Right renal pelvis (tissue), 4 donors: ENCODE data around the gene RIMKLA. TPM values are rescaled to one million over a fixed set of nuclear protein-coding genes. Genes with fewer than 3 reads are reported as not detected.

ENCODE experiments used
- DNase-seq, 4 donors: peaks; one replicate each; pipeline ENCODE4 v3.0.0-alpha.2; 2013; ENCODE audit warnings: low read depth in 4 of 4, low spot score in 3 of 4, missing footprints in 1 of 4
- polyA plus RNA-seq, 4 donors: library from polyadenylated mRNA; unstranded; fragments of 120-200 nt; gene quantifications; one replicate each; pipeline ENCODE4 v1.2.1, GENCODE V29; 2013; ENCODE audit not compliant: insufficient read length in 4 of 4

Gene RIMKLA, protein sequence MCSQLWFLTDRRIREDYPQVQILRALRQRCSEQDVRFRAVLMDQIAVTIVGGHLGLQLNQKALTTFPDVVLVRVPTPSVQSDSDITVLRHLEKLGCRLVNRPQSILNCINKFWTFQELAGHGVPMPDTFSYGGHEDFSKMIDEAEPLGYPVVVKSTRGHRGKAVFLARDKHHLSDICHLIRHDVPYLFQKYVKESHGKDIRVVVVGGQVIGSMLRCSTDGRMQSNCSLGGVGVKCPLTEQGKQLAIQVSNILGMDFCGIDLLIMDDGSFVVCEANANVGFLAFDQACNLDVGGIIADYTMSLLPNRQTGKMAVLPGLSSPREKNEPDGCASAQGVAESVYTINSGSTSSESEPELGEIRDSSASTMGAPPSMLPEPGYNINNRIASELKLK
- under 1 TPM; 0.34 to 0.64 (median 0.42) TPM for polyA plus RNA-seq

DNA sequence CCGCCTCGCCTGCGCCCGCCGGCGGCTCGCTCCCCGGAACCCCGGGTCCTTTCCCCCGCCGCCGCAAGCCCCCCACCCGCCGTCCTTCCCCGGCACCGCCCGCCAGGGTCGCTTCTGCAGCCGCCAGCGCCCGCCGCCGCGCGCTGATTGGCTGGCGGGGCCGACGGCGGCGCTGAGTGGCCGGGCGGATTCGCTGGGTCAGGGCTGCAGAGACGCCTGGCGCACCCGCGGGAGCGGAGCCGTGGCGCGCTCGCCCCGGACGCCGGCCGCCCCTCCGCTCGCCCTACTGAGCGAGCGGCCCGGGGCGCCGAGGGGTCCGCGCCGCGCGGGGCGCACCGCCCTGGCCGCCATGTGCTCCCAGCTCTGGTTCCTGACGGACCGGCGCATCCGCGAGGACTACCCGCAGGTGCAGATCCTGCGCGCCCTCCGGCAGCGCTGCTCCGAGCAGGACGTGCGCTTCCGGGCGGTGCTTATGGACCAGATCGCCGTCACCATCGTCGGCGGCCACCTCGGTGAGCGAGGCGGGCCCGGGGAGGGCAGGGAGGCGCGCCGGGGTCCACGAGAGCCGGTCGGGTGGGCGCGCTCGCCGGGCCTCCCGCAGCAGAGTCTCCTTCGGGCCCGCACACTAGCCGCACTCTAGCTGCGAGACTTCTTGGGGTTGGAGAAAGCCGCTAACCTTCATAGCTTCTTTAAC, at the start of gene RIMKLA:
Gene RIMKLA, plus strand, starts transcription at position 207 of the 694 bp plus-strand sequence. Its CDS starts 143 bp downstream, at position 350.
- DNase-seq: peak in 3 of 4 donors; percentile 18 to 27 (median 24)

DNA sequence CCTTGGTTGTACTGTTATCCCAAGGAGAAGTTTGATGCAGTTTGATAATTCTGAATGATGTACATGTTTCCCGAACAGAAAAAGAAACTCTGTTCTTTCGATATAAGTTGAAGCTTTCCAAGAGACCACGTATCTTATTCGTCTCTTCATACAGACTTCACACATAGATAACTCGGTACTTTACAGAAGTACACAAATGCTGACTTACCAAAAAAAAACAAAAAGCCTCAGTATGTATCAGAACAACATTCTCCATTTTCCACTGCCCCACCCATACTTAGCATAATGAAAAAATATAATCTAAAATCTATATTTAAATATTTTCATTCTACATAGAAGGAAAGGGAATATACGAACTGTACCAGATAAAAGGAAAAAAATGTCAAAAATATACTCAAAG, 47.7 kb upstream of the RIMKLA start:
- no peak for DNase-seq

DNA sequence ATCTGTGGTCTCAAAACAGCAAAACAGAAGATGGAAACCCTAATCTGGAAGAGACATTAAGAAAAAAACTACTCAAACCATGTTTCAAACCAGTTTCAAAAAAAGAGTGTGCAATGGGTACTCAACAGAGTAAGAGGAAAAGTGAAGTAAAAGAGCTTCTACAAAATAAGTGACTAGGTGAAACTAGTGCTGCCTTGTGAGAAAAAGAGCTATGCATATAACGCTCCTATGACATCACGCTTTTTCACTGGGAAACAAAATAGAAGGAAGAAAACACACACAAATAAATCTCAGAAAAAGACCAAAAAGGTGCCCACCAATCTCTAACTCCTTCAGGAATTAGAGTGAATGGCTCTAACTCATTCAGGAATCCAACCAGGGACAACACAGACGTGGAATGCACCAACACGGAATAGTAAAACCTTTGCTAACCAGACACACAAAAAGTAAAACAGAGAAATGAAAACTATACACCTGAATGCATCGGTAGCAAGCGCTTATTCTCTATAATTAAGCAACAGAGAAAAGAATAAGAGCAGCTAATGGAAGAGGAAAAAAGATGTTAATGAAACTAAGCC, 46.8 kb upstream of the RIMKLA start:
- DNase-seq: no peak

DNA sequence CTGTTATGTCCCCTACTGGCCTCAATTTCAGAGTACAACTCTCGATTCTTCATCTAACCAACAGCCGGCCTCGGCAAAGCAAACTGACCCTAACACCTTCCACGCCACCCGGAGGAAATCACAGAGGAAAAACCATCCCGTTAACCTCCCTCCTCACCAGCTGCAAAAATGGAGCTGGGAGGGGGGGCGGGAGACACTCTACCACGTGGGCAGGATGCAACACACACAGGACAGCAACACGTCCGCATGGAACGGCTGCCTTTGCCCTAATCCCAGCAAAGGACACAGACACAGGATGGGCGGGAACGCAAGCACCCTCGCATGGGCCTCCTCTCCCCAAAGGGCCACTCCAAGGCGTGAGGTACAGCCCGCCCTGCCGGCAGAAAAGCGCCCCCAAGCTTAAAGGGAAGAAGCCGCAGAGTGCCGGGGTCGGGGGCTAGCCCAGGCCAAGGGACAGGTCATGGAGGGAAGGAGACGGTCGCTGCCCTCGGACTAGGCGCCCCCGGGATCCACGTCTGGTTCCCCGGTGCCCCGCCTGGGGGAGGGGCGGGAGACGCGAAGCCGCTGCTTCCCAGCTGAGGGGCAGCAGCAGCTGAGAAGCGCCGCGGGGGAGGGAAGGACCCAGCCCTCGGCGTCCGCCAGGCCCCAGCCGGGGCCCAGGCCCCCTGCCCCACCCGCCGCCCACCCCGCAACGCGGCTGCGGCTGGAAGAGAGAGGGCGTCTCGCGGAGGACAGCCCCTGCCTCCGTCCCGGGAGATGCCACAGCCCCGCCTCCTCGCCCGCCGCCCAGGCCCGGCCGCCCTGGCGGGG, 46.1 kb upstream of the RIMKLA start:
- DNase-seq: peak in 2 of 4 donors; percentile 29 to 36

DNA sequence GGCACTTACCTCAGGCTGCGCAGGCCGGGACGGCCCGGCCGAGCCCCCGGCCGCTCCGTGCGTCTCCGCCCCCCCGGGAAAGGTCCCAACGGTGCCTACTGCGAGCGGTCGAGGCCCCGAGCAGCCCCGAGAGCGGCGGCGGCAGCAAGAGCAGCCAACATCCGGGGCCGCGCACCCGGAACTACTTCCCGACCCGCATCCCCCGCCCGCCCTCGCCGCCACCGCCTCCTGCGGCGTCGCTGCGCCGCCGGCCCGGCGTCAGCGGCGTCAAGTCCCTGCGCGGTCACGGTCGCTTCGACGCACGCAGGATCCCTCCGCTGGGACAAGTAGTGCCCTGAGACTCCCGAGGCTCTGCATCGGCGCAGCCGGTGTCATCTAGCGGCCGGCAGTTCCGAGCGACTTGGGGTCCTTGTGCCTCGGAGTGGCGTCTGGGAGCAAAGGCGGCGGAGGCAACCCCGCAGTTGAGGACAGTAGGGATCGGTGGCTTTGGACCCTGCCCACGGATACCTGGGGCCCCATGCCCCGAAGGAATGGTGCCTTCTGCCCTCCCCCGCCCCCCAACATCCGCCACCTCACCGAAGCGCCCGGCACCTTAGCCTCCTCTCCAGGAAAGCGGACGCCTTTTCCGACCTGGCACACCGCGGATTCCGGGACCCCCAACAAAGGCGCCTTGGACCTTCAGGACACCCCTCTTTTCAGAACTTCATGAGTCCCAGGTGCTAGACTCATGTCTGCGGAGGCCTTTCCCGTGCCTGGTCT, 45.4 kb upstream of the RIMKLA start, which contains the start of gene FOXJ3:
Gene FOXJ3, minus strand, starts transcription at position 186 of the 759 bp plus-strand sequence. CDS start 24,142 bp downstream, outside the sequence.
- peak; percentile 94 to 97 (median 95) for DNase-seq

DNA sequence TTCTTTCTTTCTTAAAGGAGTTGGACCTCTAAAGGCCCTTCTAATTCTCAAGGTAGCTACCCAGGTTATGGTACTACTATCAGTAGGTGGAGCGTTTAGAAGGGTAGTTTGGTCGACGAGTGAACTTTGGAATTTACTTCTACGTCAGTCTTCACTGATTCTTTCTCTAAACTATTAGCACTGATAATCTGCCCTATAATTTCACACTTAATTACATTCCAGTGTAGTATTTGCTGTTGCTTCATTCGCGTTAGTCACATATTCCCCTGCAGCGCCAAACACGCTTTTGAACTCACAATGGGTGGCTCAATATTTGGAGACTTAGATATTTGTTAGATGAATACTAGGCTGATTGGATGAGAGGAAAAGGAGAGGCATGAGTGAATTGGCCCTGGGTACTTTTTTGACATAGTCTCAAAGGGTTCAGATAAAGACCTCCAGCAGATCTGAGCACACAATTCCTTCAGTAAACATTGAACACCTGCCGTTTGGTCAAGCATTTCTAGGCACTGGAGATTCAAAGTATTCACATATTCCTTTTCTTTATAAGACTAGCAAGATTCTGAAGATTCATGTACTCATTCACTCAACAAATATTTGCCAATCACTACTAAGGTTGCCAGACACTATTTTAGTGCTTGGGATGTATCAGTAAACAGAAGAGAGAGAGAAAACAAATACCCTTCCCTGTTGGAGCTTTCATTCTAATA, 44.6 kb upstream of the RIMKLA start:
- DNase-seq: peak in 1 of 4 donors; percentile 13

DNA sequence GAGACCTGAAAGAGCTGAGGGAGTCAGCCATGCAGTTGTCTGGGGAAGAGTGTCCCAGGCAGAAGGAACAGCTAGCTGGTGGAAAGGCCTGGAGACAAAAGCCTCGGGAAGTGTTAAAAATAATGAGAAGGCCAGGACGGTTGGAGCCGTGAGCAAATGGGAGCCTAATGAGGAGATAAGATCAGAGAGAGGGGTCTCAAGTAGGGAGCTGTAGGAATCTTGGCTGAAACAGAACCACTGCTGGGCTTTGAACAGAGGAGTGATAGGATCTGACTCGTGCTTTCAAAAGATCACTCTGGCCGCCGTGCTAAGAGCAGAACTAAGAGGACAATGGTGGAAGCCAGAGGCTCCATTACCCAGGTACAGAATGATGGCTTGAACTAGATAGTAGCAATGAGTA, 43.6 kb upstream of the RIMKLA start:
- DNase-seq: no peak

DNA sequence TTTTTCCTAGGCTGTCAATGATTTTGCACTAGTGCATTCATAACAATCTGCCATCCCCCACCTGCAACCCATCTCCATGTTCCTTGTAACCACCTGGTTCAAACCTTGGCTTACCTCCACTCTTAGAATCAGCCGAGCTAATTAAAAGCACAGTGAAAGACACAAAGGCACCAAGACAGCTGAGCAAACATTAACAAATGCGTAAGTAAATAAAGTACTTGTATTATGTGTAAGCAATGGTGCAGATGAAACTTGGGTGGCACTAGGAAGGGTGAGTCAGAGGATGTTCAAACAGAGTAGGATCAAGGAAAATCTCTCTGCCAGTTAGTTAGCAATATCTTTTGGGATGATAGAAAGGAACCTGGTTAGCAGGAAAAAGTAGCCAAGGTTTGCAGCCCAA, 40.5 kb upstream of the RIMKLA start:
- no peak for DNase-seq

DNA sequence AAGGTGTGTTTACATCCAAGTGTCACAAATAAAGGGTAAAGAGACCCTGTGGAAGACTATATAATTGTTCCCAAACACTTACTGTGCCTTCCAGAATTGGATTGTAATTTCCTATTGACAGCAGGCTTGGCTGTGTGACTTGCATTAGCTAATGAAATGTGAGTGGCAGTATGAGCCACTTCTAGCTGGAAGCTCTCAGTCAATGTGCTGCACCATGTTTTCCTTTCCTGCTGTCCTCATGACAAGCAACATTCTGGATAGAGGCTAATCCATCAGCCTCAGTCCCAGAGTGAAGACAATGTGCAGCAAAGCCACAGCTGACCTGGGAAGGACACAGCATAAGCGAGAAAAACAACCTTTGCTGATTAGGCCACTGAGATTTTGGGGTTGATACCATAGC, 39.7 kb upstream of the RIMKLA start:
- no peak for DNase-seq

DNA sequence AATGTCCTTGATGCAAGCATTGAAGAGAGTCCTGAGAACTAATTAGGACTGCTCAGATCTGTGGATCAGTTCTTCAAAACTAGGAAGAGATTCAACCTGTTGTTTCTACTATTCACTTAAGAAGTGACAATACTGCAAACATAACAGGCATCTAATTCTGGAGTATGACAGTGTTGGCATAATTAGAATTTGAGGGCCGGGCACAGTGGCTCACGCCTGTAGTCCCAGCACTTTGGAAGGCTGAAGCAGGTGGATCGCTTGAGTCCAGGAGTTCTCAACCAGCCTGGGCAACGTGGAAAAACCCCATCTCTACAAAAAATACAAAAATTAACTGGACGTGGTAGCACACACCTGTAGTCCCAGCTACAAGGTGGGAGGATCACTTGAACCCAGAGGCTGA, 37.5 kb upstream of the RIMKLA start:
- no peak for DNase-seq

DNA sequence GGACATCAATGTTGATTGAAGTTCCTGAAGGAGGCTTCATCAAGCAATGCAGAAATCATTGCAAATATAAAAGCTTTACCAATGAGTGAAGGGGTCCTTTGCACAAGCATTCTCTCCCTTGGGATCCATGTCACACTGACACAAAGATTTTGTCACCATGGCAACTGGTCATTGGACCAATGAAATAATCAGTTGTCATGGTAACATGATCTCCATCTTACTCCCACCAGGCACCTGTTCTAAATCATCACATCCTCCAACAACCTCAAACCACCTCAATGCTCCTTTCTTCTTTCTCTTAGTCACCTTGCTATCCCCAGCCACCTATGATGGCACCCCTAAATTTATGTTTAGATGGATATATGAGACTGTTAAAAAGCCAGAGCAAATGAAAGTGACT, 32.1 kb upstream of the RIMKLA start:
- DNase-seq: no peak

DNA sequence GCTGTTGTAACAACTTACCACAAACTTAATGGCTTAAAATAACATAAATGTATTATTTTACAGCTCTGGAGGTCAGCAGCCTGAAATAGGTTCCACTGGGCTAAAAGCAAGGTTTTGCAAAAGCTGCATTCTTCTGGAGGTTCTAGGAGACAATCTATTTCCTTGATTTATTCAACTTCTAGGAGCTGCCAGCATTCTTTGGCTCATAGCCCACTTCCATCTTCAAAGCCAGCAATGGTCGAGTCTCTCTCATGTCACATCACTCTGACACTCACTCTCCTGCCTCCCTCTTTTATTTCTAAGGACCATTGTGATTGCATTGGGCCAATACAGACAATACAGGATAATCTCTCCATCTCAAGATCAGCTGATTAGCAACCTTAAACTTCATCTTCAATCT, 30.5 kb upstream of the RIMKLA start:
- no peak for DNase-seq

DNA sequence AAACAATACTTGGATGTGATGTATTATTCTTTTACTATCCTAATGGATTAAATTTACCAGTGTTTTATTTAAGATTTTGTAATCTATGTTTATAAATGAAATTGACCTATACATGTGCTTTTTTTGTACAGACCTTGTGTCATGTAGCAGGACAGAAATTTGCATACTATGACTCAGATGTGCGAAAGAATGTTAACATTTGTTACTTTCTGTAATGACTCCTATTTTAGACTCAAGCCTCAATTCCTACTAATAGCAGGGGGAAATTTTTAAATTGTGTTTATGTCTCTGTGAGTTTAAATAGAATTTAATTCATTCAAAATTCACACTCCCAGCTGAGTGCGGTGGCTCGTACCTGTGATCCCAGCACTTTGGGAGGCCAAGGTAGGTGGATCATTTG, 21.8 kb upstream of the RIMKLA start:
- DNase-seq: no peak

DNA sequence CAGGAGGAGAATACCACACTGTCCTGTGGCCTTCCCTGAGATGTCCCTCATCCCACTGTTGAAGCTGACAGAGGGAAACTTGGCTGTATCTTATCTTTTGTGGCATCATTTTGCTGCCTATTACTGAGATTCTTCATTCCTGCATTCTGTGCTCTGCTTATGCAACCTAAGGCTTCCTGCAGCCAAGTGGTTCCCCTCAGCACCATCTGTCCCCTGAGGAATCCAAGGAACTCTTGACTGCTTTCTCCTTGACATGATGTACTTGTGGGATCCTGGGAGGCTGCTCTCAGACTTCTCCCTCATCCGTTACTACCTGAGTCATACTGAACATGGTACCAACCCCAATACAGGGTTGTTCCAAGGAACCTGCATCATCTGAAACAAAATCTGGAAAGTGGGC, 21.1 kb upstream of the RIMKLA start:
- DNase-seq: no peak

DNA sequence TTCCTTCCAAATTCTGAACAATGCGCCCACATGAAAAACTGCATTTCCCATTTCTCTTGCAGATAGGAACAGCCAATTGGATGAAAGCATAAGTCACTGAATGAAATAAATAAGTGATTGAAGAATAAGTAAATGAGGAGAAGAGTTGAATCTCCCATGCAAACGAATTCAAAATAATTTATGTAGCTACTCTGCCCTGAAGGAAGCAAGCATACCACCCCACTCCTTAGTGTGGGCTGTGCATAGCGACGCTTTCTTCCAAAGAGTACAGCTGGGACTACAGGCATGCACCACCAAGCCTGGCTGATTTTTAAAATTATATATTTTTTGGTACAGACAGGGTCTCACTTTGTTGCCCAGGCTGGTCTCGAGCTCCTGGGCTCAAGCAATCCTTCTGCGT, 16.5 kb upstream of the RIMKLA start:
- DNase-seq: no peak

DNA sequence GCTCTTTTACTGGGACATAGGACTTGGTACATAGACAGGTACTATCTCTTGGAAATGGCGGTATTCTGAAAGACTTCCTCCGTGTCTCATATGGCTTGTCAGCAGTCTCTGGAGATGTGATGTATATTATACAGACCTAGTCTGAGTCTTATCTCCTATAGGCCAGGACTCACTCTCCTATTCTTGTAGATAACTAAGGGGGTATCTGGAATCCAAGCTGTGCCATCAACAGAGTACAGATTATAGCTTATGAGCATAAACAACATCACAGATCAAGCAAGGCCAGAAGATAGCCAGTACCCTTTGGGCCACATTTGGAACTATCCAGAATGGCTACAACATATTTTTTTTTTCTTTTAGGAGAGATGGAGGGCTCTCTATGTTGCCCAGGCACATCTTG, 16.1 kb upstream of the RIMKLA start:
- DNase-seq: no peak

DNA sequence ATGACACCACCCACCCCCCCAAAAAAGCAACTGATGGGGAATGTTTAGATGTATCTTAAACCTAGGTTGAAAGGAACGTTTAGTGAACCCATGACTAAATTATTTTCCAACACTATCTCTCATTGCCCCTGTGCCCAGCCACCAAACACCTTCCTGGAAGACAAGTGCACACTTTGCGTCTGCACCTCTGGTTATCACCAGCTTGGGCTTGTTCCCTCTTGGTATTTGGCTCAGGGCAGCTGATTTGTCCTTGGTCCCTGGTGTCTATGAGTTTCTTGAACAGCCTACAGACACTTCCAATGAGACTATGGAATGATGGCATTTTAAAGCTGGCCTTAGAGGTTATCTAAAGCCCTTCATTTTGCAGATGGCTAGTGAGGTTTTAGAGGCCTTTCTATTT, 15.5 kb upstream of the RIMKLA start:
- no peak for DNase-seq

DNA sequence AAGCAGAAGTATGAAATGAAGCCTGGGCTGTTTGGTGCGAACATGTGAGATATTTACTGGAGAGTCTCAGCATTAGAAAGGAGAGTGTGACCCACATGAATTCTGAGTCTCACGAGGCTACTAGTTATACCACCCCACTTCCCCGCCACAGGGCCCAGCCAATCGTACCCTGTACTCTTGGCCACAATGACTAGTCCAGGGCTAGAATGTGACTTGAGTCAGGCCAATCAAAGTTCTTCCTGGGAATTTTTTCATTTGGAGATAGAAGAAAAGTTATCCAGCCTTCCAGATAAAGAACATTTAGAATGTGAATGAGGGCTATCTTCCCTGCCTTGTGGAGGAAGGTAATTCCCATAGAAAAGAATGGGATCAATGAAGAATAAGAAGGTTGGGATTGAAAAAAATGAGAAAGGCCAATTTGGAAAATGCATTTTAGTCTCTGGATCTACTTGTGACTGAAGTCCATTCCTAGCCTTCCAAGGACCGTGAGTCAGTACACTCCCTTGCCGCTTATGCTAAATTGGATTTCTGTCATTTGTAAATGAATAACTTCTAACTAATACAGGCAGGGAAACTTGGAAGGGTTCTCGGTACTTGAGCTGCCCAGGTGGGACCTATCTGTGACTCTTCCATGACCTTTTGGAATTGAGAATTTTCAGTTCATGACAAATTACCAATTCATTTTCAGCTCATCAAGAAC, 12.3 kb upstream of the RIMKLA start:
- peak in 1 of 4 donors; percentile 3 for DNase-seq

DNA sequence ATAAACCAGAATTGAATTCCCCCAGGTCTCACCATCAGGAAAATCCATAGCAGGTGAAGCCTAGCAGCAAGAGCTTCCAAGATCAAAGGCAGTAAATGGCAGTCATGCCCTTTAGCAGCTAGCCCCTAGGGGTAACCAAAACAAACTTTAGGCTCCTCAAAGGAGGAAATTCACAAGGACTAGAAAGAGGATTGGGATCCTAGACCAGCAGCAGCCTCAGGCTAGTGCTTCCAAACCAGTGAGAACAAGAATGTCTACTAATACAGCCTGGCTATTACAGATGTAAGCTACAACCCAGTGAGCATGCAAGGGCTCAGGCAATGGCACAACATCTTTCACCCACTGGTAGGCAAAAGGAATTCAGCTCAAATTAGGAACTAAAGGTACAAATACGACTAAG, 11.1 kb upstream of the RIMKLA start:
- DNase-seq: no peak
